Hematopoietic multipotent progenitor cell treated with erythropoietin and hydrocortisone succinate and interleukin-3 and kit ligand, for 4 days (in vitro differentiated cells): ENCODE data around the gene APOA4.
A peak's percentile ranks its signal among the peaks of the same experiment; 100 is the strongest.
"Not testable (repeated sequence)": the region's sequence is repeated elsewhere in the genome, so short reads cannot be mapped to it uniquely, and the experiment has no call there.

Experiments
- DNase-seq: peaks from one replicate; pipeline ENCODE4 v3.0.0-alpha.2; 2015

APOA4 gene

DNA sequence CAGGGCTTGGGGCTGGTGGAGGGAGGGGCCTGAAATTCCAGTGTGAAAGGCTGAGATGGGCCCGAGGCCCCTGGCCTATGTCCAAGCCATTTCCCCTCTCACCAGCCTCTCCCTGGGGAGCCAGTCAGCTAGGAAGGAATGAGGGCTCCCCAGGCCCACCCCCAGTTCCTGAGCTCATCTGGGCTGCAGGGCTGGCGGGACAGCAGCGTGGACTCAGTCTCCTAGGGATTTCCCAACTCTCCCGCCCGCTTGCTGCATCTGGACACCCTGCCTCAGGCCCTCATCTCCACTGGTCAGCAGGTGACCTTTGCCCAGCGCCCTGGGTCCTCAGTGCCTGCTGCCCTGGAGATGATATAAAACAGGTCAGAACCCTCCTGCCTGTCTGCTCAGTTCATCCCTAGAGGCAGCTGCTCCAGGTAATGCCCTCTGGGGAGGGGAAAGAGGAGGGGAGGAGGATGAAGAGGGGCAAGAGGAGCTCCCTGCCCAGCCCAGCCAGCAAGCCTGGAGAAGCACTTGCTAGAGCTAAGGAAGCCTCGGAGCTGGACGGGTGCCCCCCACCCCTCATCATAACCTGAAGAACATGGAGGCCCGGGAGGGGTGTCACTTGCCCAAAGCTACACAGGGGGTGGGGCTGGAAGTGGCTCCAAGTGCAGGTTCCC is 6.5 kb upstream of the APOA4 start, which contains the start of gene APOC3:
Gene APOC3, plus strand, starts transcription at position 383 of the 659 bp plus-strand sequence. CDS start 676 bp downstream, outside the sequence.
- DNase-seq = no peak

DNA sequence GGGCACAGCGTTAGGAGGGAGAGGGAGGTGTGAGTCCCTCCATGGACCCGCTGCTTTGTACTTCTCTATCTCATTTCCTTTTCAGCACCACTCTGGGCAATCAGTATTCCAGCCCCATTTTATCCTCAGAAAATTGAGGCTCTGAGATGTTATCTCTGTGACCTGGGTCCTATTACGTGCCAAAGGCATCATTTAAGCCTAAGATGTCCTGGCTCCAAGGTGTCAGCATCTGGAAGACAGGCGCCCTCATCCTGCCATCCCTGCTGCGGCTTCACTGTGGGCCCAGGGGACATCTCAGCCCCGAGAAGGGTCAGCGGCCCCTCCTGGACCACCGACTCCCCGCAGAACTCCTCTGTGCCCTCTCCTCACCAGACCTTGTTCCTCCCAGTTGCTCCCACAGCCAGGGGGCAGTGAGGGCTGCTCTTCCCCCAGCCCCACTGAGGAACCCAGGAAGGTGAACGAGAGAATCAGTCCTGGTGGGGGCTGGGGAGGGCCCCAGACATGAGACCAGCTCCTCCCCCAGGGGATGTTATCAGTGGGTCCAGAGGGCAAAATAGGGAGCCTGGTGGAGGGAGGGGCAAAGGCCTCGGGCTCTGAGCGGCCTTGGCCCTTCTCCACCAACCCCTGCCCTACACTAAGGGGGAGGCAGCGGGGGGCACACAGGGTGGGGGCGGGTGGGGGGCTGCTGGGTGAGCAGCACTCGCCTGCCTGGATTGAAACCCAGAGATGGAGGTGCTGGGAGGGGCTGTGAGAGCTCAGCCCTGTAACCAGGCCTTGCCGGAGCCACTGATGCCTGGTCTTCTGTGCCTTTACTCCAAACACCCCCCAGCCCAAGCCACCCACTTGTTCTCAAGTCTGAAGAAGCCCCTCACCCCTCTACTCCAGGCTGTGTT is 5.8 kb upstream of the APOA4 start:
- DNase-seq = peak; percentile 27

DNA sequence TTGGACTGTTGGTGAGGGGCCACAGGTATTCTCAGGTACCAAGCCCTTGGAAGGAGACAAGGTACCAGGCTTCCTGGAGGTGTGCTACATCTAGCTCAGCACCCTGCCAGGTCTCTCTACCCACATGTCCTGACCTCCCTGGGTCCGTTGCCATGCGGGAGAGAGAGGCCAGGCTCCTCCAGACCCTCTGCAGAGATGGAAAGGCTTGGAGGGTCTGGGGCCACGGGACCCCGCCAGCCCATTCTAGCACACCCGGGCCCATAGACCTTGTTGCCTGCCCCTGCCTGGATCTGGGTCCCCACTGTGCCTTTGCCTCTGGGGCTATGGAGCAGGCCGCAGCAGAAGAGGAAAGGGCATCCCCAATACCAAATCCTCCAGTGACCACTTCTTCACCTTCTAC is 4.4 kb upstream of the APOA4 start:
- DNase-seq = no peak

DNA sequence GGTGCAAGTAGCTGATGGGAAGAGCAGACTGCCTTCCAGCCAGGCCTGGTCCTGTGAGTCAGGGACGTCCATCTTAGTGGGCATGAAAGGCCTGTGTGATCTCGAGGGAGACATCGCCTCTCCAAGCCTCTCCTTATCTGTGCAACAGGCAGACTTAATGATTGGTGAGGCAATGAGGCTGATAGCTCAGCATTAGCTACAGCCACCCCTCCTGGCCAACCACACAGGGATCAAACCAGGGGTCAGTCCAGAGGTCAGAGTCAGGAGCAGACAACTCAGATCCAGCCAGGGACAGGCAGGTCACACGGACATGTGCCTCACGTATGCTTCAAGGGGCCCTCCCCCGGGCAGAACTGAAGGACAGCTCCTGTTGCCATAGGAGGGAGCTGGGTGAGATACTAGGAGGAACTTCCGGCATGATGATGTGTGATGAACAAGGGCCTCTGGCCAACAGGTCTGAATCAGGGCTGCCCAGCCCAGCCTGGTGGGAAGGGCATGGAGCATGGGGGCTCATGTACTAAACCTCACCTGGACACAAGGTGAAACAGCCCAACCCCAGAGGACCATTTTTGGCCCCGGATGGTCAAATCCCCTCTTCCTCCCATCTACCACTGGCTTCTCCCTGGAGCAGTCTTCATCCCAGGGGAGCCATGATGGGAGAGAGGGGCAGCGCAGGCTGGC is 3.8 kb upstream of the APOA4 start:
- no peak for DNase-seq

DNA sequence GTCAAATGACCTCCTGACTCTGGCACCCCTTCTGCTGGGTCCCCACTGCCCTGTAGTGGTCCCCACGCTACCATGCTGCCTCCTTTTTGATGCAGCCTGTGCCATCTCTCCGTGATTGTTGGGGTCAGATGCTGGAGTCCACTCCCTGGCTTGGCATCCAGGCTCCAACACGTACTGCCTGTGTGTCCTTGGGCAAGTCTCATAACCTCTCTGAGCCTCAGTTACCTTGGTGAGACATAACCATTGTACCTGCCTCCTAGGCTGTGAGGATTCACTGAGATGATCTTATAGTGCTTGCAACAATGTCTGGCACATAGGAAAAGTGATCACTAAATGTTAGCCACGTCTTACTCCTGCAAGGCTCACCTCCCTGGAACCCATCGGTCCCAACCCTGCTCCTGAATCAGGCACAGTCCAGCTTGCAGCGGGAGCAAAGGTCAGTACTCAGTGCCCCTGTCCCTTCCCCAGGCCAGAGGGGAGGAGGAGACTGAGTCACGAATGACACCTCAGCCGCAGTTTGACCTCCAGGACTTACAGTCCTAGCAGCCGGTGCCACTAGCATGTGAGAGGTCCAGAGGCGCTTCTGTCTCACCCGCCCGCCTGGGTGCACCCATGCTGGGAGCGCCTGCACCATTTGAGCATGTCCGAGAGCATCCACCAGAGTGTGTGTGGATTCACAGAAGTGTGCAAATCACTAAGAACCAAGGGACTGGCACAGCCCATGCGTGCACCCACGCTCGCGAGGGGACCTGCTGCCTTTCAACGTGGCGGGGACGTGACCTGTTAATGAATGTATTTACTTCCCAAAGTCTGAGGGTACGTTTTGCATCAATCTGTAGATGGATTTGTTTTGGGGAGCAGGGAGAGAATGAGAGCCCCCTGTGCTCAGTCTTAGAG is 3.0 kb upstream of the APOA4 start:
- no peak for DNase-seq

DNA sequence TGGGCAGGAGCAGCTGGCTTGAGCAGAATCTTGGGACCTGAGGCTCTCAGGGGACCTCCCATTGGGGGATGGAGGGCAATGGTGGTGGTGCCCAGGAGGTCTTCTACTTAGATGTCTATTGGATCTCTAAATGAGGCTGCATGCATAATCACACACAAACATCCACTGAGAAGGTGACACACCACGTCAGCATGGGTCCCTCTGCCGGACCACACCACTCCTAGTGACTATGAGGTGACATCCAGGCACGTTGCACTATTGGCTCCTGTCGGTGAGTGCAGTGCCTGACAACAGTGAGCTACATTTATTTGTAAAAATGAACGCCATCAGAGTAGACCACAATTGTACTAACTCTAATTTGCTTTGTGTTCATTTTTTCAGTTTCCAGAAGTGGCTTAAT is 2.3 kb upstream of the APOA4 start:
- DNase-seq = no peak

DNA sequence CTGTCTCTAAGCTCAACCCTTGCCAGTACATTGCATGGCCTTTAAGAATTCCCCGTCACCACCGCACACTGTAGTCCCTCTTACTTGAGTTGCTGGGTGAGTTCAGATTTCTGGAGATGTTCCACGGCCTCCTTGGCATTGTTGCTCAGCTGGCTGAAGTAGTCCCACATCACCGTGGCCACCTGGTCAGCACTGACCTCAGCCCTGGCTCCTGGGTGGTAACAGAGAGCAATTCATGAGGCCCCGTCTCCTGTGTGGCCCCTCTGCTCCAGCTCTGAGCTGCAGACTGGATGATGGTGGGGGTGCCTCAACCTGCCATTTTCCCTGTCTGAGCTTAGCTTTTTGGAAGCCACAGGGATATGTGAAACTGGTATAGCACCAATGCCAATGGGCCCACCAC is 529 bp downstream of the APOA4 start:
- DNase-seq = no peak

DNA sequence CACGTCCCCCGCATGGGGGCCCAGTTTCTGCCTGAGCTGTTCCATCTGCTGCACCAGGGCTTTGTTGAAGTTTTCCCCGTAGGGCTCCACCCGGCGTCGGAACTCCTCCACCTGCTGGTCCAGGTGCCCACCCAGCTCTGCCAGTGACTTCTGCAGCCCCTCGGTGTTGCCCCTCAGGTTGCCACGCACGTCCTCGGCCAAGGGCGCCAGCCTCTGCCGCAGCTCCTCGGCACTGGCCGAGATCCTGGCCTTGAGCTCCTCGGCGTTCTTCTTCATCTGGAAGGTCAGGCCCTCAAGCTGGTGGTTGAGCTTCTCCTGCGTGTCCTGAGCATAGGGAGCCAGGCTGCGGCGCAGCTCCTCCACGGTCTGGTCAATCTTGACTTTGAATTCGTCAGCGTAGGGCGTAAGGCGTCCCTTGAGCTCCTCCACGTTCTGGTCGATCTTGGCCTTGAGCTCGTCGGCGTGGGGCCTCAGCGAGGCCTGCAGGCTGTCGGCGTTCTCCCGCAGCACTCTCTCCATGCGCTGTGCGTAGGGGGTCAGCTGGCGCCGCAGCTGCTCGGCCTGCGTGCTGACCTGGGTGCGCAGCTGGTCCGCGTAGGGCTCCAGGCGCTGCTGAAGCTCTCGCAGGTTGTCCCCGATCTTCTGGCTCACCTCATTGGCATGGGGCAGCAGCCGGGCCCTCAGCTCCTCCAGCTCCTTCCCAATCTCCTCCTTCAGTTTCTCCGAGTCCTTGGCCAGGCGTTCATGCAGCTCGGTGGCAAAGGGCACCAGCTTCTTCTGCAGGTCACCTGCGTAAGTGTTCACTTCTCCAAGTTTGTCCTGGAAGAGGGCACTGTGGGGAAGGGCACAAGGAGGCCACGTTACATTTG is 1.8 kb downstream of the APOA4 start:
- DNase-seq = no peak

DNA sequence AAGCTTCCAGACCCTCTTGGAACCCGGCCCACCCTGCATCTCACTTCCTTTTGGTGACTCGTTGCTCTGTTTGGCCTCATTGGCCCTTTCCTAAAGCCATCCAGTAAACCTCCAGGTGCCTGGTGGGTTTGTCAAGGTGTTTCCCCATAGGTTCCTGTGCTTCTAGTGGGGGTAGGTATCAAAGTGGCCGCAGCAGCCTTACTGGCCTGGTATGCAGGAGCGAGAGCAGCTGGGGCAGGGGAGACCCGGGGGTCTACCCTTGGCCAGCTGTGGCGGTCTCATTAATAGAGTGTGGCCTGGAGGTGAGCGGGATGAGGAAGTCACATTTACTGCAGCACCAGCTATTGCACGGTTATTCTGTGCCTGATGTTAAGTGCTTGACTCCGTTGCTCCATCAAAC is 4.1 kb downstream of the APOA4 start:
- DNase-seq = no peak

DNA sequence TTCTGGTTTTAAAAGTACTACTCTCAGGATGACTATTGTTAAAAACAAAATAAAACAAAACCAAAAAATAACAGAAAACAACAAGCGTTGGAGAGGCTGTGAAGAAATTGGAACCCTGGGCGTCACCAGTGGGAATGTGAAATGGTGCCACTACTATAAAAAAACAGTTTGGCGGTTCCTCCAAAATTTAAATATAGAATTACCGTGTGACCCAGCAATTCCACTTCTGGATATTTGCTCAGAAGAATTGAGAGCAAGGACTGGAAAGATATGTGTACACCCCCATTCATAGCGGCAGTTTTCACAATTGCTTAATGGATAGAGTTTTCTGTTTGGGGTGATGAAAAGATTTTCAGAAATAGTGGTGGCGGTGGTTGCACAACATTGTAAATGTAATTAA is 8.6 kb downstream of the APOA4 start:
- DNase-seq = no peak

DNA sequence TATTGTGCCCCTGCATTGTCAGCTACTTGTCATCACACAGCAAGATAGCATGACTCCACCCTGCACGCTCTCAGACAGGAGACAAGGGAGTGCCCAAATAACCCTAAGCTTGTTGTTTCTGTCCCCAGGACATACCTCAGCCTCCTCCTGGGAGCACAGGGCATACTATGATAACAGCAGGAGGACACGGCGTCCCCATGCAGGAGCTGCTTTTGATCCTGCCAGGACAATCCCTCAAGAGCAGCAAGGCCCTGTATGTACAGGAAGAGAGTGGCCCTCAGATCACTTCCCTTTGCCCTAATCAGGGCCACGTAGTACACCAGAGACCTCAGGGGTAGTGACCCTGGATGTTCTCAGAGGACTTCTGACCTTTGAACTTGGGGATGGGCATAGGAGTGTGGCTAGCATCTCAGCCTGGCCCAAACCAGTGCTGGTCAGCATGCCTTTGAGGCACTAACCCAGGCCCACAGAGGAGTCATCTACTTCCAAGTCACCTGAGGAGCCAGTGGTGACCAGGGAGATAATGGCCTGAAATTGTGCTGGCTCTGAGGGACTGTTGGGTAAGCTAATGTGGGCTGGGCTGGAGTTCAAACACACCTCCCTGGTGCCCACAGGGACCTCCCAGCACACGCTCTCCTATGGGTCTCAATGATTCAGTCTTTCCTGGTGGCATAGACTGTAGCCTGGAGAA is 9.2 kb downstream of the APOA4 start:
- peak; percentile 35 for DNase-seq

DNA sequence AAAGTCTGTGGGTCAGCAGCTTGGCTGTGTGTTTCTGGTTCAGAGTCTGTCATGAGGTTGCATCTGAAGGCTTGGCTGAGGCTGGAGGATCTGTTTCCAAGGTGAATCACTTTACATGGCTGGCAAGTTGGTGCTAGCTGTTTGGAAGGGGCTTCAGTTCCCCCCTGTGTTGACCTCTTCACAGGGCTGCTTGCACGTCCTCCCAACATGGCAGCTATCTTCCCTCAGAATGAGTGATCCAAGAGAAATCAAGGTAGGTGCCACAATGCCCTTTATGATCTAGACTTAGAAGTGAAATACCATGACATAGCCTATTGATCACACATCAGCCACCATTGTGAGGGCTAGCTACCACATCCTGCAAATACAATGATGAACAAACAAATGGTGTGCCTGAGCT is 9.9 kb downstream of the APOA4 start:
- no peak for DNase-seq

DNA sequence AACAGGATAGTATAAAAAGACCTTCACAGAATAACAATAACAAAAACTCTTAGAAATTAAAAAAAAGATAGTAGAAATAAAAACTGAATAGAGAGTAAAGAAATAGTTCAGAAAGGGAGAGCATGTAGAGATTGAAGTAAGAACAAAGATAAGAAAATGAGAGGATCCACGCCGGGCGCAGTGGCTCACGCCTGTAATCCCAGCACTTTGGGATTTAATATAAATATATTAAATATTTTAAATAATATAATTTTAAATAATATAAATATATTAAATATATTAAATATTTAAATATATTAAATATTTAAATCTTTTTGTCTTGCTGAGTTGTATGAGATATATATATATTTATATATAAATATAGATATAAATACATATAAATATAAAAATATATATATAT is 11.0 kb downstream of the APOA4 start:
- DNase-seq = no peak

DNA sequence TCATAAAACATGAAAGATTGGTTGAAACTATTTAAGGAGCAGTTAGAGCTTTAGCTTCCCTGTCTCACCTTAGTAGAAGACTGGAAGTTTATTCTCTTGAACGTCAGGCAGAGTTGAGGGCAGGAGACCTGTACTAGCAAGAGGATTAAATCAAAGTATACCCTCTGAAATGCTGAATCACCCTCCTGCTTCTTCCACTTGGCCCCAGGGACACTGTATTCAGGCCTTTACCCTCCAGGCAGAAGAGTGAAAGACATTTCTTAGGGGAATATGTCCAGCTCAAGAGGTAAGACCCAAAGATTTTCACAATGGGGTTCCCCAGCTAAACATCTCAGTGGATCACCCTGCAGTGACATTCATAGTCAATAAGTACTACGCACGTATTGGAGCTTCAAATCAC is 11.9 kb downstream of the APOA4 start:
- no peak for DNase-seq

DNA sequence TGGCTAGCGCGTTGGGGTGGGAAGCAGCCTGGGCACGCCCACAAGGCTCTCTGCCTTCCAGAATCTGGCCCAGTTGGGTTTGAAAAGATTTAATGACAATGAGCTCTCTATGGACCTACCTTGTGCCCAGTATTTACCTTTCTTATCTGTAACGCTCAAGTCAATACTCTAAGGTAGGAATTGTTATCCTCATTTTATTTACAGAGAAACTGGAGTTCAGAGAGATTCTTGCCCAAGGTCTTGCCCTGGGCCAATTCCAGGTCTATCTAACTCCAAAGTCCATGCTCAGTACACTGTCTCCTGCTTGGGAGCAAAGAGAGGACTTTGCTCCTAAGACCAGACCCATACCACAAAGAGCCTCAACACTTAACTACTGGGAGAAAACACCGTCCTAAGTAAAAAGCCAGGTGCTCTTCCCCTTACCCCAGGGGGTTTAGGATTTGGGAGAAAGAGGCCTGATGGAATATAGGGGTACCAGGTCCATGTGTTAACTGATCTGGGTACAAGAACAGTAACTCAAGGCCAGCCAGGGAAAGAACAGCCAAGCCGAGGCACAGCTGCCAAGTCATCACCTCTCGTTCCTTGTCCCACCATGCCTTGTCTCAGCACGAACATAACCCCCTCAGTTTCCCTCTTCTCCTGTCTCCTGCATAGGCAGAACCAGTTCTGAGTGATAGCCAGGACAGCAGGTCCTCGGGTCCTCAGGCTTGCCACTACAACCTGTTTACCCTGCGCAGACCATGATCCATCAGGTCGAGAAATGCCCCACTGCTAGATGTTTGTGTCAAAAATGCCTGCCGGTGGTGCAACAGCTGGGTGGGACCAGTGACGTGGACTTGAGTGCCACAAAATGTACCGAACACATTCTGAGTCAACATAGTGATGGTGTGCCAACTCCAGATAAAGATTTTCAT is 14.6 kb downstream of the APOA4 start:
- no peak for DNase-seq

DNA sequence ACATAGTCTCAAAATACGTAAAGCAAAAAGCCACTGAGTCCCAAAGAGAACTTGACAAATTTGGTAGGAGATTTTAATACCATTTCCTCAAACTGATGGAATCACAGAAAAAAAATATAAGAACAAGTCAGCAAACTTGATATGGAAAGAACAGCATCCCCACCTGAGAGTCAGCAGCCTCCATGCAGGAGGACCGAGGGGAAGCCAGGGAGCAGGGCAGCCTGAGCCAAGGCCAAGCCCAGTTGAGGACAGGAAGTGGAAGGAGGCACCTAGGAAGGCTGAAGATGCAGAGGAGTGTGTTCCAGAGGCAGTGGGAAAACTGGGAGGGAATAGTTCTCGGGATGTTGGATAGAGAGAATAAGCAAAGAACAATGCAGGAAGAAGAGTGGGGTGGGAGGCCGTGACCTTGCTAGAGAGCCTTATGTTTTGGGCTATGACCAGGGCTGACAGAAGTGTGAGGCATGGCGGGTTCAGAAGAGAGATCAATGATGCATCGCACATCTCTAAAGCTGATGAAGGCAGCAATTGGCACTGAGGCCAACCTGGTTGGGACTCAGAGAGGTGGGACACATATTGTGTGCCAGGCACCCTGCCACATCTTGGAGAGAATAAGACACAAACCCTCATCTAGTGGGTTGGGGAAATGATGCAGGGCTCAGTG is 15.4 kb downstream of the APOA4 start:
- no peak for DNase-seq

DNA sequence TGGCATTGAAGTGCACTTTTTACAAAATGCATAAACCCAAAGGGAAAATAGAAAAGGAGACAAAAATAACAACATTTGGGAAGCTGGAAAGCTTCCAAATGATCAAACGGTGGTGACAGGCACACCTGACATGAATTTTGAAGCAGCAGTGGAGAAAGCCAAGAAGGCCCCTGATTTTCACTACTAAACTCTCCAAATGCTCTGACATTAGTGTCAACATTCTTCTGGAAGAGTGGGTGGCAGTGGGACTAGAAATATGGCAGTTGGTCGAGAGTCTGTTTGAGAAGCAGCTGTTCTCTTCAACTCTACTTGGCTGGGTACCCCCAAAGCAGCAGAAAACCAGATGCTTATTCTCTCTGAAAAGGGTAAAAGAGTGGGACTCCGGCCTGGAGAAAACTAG is 19.1 kb downstream of the APOA4 start:
- no peak for DNase-seq

DNA sequence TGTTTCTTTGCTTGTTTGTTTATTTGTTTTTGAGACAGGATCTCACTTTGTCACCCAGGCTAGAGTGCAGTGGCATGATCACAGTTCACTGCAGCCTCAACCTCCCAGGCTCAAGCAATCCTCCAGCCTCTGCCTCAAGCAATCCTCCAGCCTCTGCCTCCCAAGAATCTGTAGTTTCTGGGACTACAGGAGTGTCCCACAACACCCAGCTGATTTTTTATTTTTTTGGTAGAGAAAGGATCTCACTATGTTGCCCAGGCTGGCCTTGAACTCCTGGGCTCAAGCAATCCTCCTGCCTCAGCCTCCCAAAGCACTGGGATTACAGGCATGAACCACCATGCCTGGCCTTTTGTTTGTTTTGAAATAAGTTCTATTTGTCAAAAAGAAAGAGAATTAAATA is 21.4 kb downstream of the APOA4 start:
- not testable (repeated sequence) for DNase-seq

DNA sequence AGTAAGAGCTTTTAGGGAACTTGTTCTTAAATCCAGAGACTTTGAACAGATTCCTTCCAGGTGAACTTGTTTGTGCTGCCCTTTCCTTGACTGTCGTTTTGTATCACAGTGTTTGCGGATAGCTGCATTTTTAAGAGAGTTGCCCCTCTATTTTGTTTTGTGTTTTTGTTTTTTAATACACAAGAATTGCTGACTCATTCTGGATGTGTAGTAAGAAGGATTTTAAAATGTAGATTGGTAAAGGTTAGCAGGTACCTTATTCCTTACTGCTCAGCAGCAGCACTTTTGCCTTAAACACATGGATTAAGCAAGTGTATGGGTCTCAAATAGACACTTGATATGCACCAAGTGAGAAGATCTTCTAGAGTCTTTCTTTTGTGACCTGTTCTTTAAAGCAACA is 22.5 kb downstream of the APOA4 start:
- DNase-seq = no peak
